Islet of Langerhans (tissue), 1 donor: ENCODE results near the gene RAP1A.
"Not testable (repeated sequence)": the region's sequence is repeated elsewhere in the genome, so short reads cannot be mapped to it uniquely, and the experiment has no call there.

ENCODE experiments used
- FAIRE-seq: peaks from one replicate; lab custom pipeline; 2011; peaks lifted over from hg19 to GRCh38; lab: Jason Lieb, UNC

The RAP1A gene

DNA sequence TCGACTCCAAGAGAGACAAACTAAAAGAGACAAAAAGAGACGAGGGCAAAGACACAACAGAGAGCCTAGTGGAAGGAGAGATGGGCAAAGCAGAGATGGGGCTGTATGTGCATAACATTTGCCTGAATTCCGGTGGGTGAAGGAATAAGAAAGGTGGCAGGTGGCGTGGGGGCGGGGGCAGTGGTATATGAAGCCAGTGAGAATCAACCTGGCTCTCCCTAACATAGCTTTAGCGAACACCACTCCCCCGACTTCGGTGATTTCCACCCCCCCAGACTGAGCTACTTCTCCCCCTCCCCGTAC lies 118.5 kb downstream of the RAP1A start:
- no peak for FAIRE-seq

DNA sequence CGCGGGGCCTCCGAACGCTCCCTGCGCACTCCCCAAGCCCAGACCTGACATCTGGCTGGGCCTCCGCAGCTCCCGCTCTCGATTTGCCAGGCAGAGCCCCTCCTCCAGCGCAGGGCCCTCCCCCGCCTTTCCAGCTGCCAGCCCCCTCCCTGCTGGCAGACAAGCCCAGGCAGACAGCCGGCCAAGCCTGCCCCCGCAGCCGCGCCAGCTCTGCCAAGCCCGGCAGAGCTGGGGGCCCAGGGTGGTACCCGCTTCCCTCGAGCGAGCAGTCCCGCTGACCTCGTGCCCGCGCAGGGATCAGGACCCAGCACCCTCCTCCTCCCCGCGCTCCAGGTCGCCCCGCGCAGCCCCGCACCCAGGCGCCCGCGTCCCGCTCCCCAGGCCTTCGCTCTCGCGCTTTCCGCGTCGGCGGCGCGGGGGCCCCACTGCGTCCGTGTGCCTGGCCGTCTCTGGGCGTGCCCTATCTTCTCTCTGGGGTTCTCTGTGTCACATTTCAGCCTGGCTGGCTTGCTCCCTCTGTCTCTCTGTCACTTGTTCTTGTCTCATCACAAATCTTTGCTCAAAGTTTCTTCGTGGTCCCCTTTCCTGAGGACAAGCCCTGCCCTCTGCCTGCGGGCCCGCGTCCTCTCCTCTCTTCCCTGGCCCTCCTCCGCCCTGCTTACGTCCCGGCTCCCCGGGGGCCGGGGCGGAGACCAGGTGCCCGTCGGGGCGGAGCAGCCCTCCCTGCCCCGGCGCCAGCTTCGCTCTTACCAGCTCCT lies 119.0 kb downstream of the RAP1A start:
- FAIRE-seq: no peak

DNA sequence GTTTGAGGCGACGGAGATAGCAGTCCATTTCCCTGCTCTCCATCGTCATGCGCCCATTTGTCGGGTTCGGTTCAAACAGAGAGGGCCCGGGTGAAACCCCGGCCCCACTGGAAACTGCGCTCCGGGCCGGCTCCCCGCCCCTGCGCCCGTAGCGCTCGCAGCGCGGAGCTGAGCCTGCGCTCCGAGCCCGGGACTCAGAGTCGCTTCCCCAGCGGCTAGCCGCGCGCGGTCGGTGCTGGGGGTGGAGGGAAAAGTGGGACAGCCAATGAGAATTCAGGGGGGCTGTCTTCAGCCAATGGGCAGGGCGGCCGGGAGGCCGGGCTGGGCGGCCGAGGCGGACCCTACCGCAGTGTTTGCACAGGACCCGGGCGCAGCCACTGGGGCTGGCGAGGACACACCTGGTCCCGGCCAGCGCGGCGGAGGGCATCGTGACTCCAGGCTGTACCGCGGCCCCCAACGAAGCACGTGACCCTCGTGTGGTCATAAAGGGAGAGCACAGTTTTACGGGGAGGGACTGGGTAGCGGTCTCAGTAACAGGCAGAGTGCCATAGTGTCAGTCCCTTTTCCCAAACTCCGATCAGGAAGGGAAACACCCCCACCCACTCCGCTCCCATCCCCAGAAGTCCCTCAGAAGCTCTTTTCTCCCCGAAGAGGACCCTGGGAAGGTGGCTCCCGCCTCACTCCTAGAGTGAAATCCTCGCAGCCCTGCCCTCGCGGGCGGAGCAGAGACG lies 119.8 kb downstream of the RAP1A start, which contains the start of gene INKA2:
Gene INKA2, minus strand, starts transcription at position 202 of the 731 bp plus-strand sequence. Its CDS starts 153 bp downstream, at position 49.
- no peak for FAIRE-seq

DNA sequence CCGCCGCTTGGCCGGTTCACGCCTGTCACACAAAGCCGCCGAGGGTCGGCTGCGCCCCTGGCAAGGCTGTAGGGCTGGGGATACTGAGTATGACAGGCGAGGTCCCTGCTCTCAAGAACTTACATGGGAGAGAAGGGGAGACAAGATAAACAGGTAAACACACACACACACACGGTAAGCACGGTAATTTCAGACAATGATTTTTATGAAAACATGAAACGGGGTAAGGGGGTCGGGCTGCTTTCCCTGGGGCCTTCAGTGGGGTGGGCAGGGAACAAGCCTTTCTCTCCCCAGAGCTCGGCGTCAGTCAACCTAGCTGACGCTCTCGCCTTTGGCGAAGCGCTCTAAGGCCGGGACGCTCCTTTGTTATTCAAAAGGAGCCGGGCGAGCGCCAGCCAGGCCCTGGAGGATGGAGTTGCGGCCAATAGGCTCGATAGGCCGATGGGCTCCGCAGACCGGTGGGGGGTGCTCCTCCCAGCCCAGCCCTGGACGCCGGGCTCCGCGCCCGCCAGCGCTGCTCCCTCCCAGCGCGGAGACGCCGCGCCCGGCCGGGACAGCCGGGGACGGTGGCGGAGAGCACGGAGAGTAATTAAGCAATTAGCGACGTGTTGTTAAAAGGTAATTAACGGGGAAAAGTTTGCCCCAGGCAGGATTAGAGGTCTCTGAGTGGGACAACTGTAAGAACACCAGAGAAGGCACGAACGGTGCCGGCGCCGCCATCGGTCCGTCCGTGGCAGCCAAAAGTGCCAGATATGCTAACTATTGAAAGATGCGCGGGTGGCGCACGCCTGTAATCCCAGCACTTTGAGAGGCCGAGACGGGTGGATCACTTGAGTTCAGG lies 120.6 kb downstream of the RAP1A start:
- no peak for FAIRE-seq

- FAIRE-seq: not testable (repeated sequence)
These were observed 122.7 kb downstream of the RAP1A start for GRCh38 chr1:111742292-111742691.

DNA sequence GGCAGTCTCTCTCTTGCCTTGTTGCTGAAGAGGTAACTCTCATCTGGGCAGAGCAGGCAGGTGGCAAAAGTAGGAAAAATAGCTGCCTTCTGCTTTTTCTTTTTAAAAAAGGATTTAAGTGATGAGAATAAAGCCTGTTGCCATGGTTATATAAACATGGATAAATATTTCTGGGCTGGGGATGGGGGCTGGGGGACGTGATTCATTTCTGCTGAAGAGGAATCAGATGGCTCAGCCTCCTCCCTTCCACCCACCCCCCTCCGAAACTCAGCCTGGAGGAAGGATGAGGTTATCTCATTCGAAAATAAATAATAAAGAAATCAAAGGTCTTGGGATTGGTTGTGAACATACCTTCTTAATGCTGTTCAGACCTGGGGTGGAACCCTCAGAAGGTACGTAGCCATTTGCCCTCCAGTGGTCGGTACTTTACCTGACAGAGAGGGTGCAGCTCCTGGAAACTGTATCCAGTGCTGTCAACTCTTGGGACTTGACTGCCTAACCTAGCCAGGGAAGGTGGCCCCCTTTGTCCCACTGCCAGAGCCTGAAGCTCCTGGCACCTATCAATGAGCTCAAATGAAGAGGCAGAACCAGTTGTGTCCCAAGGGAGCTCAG lies 123.5 kb downstream of the RAP1A start:
- no peak for FAIRE-seq

GRCh38 chr1:111743679-111744101 lies 124.1 kb downstream of the RAP1A start:
- no peak for FAIRE-seq

DNA sequence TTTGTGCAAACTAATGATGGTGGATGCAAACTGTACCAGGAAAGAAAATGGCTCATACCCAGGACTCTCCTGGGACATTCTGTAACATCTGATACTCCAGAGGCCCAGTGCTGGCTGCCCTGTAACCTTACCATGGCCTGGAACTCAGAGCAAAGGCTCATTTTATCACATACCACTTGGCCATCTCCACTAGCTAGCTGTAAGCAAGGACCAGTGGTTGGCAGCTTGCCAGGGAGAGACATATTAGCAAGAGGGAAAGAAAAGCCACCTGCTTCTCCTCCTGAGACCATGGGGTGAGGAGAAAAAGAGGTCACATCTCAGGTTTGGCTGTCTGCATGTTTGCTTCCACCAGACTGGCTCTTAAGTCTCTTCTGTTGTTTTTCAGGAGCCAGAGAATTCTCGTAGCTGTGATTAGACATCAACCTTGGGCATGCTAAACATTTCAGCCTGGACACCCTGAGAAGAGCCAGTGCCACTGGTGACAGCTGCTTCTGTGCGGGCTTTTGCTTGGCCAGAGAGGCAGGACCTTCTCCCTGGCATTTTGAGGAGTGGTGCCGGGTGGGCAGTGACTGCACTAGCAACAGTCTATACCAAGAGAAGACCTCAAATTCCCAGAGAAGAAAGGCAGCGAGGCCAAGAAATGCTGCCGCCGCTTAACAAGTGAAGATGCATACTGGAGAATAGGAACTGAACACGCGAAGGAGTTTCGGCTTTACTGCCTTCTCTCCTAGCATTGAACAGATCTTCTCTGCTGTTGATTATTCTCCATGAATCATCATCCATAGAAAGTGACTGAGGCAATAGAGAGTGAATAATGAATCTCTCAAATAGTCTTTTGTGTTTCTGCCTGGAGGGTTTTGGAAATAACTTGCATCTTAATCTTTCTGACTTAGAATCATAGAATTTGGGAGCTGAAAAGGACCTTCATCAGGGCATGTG lies 126.4 kb downstream of the RAP1A start:
- FAIRE-seq: no peak

DNA sequence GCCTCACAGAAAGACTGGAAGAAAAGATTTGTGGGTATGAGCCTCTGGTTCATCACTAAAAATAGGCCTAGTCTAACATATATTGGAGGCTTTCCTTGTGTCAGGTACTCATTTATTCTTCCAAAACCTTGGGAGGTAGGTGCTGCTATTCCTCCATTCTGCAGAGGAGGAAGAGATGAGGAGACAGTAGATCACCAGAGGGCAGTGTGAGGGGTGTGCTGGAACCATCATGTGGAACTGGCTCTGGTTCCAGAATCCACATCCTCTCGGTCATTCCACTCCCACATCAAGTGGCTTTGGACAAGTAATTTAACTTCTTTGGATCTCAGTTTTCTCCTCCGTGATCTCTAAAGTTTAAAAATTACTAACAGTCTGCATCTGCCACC lies 127.0 kb downstream of the RAP1A start:
- no peak for FAIRE-seq

- FAIRE-seq: no peak
These were observed 127.7 kb downstream of the RAP1A start for GRCh38 chr1:111747282-111747734.

GRCh38 chr1:111747947-111748346 lies 128.4 kb downstream of the RAP1A start:
- FAIRE-seq: no peak

DNA sequence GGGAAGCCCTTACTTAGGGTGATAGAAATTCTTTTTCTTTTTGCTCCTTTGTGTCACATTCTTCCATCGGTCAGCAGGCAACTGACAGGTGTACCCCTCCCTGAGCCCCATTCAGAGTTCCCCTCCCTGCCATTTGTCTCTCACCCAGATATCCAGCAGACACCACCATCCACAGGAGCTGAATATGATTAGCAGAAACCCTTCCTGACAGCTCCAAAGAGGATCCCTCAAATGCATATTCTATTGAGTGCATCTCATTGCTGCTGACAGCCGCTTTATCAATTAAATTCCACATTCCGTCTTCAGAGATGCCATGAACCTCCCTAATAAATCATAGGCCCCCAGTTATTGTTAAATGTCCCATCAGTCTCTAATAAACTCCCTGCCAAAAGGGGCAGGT lies 130.0 kb downstream of the RAP1A start:
- no peak for FAIRE-seq

DNA sequence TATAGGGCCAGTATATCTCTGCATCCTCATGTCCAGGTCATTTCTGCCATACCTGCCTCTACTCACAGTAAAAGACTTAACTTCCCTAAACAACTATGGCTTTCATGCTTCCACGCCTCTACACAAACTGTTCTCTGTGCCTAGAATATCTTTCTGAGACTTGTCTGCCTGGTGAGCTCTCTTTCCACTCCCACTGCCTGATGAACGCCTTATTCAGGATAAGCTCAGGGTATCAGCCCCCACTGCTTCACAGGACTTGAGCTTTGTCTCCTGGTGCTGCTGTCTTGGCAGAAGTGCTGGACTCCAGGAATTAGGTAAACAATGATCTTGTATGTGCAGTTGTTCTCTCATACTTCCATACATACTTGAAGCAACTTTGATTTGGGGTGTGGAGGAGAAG lies 131.3 kb downstream of the RAP1A start:
- FAIRE-seq: no peak

DNA sequence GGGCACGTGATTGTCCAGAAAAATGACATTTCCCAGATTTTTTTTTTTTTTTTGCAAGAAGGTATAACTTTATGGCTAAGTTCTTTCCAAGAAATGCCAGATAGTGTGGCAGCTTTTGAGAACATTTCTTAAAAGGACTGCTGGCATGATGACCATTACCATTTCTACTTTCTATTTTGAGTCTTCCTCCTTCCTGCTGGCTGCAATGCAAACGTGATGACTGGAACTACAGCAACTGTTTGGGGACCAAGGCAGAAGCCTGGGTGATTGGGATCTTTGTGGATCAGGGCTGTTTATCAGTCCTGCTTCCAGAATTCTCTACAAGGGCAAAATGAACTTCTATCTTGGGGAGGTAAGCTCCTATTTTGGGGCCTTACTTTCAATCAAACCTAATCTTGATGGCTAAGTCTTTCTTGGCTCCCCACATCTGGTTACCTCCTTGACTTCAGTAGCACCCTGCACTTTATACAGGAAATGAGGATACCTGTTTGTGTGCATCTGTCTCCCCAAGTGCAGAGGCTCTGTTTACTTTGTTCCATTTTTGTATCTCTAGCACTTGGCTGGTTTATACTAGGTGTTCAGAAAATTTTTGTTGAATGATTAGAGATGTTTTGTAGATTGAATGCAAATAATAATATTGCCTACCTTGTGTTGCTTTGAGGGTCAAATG lies 132.5 kb downstream of the RAP1A start:
- FAIRE-seq: no peak

GRCh38 chr1:111754984-111755330 lies 135.4 kb downstream of the RAP1A start:
- FAIRE-seq: no peak

DNA sequence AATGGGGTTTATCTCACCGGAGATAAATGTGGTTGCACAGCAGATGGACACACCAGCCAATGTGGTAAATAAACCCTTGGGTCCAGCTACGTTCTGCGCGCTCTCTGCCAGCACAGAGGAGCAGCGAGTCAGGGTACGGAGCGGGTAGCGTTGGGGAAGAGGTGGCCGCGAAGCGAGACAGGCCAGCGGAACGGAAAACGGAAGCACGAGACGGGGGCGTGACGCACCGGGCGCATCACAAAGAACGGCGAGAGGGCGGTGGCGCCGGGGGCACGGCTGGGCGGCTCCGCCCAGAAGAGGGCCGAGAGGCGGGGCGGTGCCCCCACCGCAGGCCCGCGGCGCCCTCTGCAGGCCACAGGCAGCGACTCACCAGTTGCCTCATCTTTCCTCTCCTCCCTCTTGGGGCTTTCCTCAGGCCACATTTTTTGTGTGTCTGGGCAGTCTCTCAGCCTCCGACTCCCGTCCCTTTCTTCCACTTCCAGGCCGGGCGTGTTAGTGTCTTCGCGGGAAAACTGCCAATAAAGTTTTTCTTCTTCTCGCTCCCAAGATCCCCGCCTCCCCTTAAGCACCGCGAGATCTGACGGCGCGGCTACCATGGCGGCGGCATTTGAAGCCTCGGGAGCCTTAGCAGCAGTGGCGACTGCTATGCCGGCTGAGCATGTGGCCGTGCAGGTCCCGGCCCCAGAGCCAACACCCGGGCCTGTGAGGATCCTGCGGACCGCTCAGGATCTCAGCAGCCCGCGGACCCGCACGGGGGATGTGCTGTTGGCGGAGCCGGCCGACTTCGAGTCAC lies 135.9 kb downstream of the RAP1A start, which contains the start of gene DDX20:
Gene DDX20, plus strand, starts transcription at position 571 of the 793 bp plus-strand sequence. Its CDS starts 24 bp downstream, at position 595.
- FAIRE-seq: no peak

DNA sequence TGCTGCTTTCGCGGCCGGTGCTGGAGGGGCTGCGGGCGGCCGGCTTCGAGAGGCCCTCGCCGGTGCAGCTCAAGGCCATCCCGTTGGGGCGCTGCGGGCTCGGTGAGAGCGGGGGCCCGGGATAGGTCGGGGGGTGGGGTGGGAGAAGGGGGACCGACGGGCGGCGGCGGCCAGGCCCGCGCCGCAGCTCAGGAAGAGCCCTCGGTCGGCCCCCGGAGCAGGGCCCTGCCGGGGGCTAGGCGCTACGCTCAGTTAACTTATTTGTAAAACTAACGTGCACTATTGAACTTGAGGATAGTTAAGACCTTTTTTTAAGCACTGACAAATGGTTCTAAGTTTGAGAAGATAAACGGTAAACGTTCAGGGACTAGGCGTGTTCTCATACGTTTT lies 136.5 kb downstream of the RAP1A start:
- FAIRE-seq: no peak

DNA sequence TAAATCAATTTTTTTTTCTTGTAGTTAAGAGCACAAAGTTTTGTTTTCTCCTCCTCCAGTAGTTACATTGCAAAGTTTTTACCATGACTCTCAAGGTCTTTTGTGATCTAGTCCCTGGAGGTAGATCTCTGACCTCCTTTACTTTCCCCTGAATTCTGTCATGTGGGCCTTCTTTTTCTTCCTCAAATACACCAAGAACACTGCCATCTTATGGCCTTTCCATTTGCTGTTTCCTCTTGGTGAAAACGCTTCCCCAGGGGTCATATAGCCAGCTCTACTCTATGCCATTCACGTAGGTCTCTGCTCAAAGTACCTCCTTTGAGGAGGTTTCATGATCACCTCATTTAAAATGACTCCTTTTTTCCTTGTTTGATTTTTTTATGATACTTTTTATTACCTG lies 138.8 kb downstream of the RAP1A start:
- FAIRE-seq: no peak

GRCh38 chr1:111761717-111762116 lies 142.1 kb downstream of the RAP1A start:
- FAIRE-seq: no peak

GRCh38 chr1:111762332-111762731 lies 142.7 kb downstream of the RAP1A start:
- FAIRE-seq: no peak
